Mammary epithelial cell (primary cell): ENCODE data around the gene VRTN.

Experiments used
- CTCF ChIP-seq, 2 donors: IDR thresholded peaks in 1 of 2; conservative IDR thresholded peaks in 1 of 2; 2 replicates each; pipeline ENCODE4 v1.5.1; 2011 to 2012; ENCODE audit warnings: inconsistent platforms in 2 of 2, low read length in 2 of 2, mild to moderate bottlenecking in 2 of 2, control low read depth in 1 of 2, low read depth in 1 of 2; ENCODE audit not compliant: insufficient read depth in 1 of 2; ENCODE audit errors: extremely low read depth in 1 of 2
- EZH2 ChIP-seq: IDR thresholded peaks from 2 replicates; pipeline ENCODE4 v1.6.1; 2012; ENCODE audit warnings: low read length, inconsistent platforms, borderline replicate concordance

- TF ChIP-seq EZH2 = no peak
- no peak for TF ChIP-seq CTCF (conservative IDR thresholded peaks at IDR 0.05 in 1 of 2, IDR thresholded peaks at IDR 0.05 in 1 of 2; ENCODE audit: extremely low read depth in 1 of 2, insufficient read depth in 1 of 2, low read depth in 1 of 2, low read length in 2 of 2)
Measured at GRCh38 chr14:74395094-74395493, 46.8 kb downstream of the VRTN start.
